Coronary artery (tissue), 2 donors: Measurements from ENCODE around the gene SLC25A21.

ENCODE experiments used
- DNase-seq: peaks from one replicate; pipeline ENCODE4 v3.0.0-alpha.2; 2017; ENCODE audit warnings: low spot score
- H3K27ac ChIP-seq, 2 donors: fragments of 200-600 bp; sonication (generic); one replicate each; pipeline ENCODE4 v1.5.1; 2016 to 2019
- H3K4me3 ChIP-seq: fragments of 200-600 bp; sonication (generic); 2 replicates; pipeline ENCODE4 v1.5.1; 2016; ENCODE audit warnings: mild to moderate bottlenecking, moderate library complexity
- TF ChIP-seq, protein P1 (sequence below): fragments of 200-600 bp; sonication (generic); IDR thresholded peaks from one replicate; pipeline ENCODE4 v1.5.1; 2019; ENCODE audit warnings: antibody characterized with exemption

The SLC25A21 gene

DNA sequence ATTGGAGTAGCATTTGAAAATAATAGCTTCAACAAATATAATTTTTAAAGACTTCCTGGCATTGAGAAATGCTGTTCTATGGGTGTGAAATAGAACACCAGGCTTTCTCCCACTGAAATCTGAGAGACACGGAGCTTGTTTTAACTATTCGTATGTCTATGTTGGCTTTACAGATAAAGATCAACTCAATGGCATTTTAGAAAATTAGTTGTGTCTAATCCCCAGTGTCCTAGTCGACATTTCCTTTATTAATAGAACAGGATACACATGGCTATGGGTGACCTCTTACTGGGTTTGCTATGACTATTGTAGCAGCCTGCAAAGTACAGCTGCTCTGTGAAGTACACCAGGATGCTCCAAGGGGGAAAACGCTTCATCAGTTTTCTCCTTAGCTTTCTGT, 159.3 kb downstream of the SLC25A21 start:
- Histone ChIP-seq H3K27ac (no peak overlapping the region), H3K4me3 (no peak overlapping the region)
- DNase-seq, result no peak
- TF ChIP-seq, protein P1, sequence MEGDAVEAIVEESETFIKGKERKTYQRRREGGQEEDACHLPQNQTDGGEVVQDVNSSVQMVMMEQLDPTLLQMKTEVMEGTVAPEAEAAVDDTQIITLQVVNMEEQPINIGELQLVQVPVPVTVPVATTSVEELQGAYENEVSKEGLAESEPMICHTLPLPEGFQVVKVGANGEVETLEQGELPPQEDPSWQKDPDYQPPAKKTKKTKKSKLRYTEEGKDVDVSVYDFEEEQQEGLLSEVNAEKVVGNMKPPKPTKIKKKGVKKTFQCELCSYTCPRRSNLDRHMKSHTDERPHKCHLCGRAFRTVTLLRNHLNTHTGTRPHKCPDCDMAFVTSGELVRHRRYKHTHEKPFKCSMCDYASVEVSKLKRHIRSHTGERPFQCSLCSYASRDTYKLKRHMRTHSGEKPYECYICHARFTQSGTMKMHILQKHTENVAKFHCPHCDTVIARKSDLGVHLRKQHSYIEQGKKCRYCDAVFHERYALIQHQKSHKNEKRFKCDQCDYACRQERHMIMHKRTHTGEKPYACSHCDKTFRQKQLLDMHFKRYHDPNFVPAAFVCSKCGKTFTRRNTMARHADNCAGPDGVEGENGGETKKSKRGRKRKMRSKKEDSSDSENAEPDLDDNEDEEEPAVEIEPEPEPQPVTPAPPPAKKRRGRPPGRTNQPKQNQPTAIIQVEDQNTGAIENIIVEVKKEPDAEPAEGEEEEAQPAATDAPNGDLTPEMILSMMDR, result no peak

GRCh38 chr14:36998686-36999085, 173.7 kb downstream of the SLC25A21 start:
- Histone ChIP-seq H3K4me3 (no peak overlapping the region), H3K27ac (no peak overlapping the region)
- TF ChIP-seq, protein P1, result no peak
- no peak for DNase-seq

DNA sequence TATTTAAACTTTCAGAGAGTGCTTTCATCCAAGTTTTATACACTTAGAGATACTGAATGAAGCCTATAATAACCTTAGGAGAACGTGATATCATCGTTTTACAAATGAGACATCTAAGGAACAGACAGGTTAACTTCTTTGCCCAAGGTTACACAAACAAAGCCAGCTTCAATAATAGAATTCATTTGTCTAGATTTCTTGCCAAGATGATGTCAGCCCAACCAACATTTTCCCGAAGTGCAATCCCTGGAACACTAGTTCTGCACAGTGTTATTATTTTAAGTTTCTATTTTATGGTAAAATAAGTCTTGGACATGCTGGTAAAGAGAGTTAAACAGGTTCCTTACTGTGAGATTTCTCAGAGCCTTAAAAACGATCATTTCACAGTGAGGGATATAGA, 174.6 kb downstream of the SLC25A21 start:
- no peak for DNase-seq
- Histone ChIP-seq H3K4me3 (no peak overlapping the region), H3K27ac (no peak overlapping the region)
- TF ChIP-seq, protein P1, result no peak

DNA sequence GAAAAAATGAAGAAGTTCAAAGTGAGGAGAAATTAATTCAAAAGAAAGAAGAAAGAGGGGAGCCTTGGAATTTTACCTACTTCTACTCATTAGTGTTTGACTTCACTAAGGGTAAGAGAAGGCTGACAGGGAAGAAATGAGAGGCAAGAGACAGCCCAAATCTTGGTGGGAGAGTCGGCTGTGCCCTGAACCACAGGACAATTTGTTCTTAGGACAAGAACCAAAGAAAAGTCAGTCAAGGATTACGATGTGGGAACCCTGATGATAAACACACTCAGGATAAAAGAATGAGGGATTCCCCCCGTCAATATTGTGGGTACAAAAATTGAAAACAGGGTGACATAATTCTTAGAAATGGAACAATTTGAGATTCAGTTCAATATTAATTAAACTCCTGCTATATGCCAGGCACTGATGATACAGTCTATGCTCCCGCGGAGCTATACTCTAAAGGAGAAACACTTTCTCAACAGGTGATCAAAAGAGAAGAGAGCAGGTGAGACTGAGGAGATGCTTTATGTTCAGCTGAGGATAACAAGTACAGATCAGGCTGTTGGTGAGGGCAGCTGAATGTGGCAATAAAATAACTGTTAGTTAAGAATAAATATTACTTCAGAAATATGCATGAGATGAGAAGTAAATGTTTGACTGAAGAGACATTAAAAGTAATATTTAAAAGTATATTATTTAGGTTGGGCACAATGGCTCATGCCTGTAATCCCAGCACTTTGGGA, 175.4 kb downstream of the SLC25A21 start:
- DNase-seq, result no peak
- no peak overlapping the region for H3K4me3 ChIP-seq
- TF ChIP-seq, protein P1, result no peak
- H3K27ac ChIP-seq, result no peak overlapping the region

GRCh38 chr14:36996133-36996856, 176.1 kb downstream of the SLC25A21 start:
- no peak overlapping the region for H3K27ac ChIP-seq
- DNase-seq, result no peak
- no peak overlapping the region for H3K4me3 ChIP-seq
- TF ChIP-seq, protein P1, result no peak

GRCh38 chr14:36989806-36990205, 182.6 kb downstream of the SLC25A21 start:
- no peak for DNase-seq
- Histone ChIP-seq H3K27ac (no peak overlapping the region), H3K4me3 (no peak overlapping the region)
- TF ChIP-seq, protein P1, result no peak

DNA sequence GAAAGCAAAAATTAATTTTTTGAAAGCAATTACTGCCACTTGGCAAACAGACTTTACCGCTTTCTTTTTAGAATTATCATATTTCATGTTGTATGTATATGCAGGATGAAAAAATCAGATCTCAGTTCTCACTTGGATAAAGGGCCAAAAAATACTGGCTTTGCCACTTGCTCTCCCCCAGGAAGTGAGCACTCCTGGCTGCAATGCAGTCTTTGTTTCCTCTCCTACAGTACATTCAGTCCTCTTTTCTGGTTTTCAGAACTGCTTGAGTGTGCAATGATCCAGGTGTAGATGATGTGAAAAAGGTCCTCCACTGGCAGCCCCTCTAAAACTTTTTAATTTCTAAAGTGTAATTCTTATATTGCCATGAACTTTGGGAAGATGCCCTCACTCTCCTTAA, 183.4 kb downstream of the SLC25A21 start:
- H3K27ac ChIP-seq, result no peak overlapping the region
- TF ChIP-seq, protein P1, result no peak
- no peak for DNase-seq
- H3K4me3 ChIP-seq, result no peak overlapping the region
